Kidney epithelial cell (primary cell): ENCODE measurements around the gene ATMIN. TPM values are rescaled to one million over a fixed set of nuclear protein-coding genes. Genes with fewer than 3 reads are reported as not detected.

ENCODE experiments used
- DNase-seq: peaks from one replicate; pipeline ENCODE4 v3.0.0-alpha.2; 2010; ENCODE audit warnings: low read depth
- H3K27me3 ChIP-seq: 2 replicates; pipeline ENCODE4 v1.6.0; 2011; ENCODE audit warnings: low read length; ENCODE audit not compliant: control insufficient read depth, insufficient read depth
- H3K36me3 ChIP-seq: 2 replicates; pipeline ENCODE4 v1.5.1; 2011; ENCODE audit warnings: low read length; ENCODE audit not compliant: control insufficient read depth, insufficient read depth
- H3K4me3 ChIP-seq: 2 replicates; pipeline ENCODE4 v1.5.1; 2011; ENCODE audit warnings: low read depth, mild to moderate bottlenecking, control low read depth, low read length
- CTCF ChIP-seq: IDR thresholded peaks from 2 replicates; pipeline ENCODE4 v1.5.1; 2011; ENCODE audit warnings: mild to moderate bottlenecking, moderate library complexity, low read length, control low read depth, inconsistent platforms; ENCODE audit not compliant: insufficient read depth, poor library complexity, severe bottlenecking
- total RNA-seq: library from RNA; depleted of rRNA; stranded (reverse); fragments of >200 nt; gene quantifications from 2 replicates; pipeline ENCODE4 v1.2.3, GENCODE V29; 2015

ATMIN gene
- total RNA-seq, 1 donor from 2014 or later: 43.5 TPM

GRCh38 chr16:80996688-80997138, 38.9 kb upstream of the ATMIN start:
- H3K27me3 ChIP-seq: no peaks in the 10 kb centered on the region
- no peak for DNase-seq
- H3K4me3 ChIP-seq: no peak overlapping the region
- H3K36me3 ChIP-seq: no peaks in the 10 kb centered on the region
- TF ChIP-seq CTCF: no peak

- DNase-seq: no peak
- no peak overlapping the region for H3K4me3 ChIP-seq
Observed at GRCh38 chr16:80997139-80997798, 38.4 kb upstream of the ATMIN start.

GRCh38 chr16:80997964-80998620, 37.5 kb upstream of the ATMIN start:
- no peak for DNase-seq
- no peak overlapping the region for H3K4me3 ChIP-seq
- H3K27me3 ChIP-seq: no peaks in the 10 kb centered on the region
- no peaks in the 10 kb centered on the region for H3K36me3 ChIP-seq
- no peak for TF ChIP-seq CTCF

More at GRCh38 chr16:80997139-80997798, 38.4 kb upstream of the ATMIN start:
- TF ChIP-seq CTCF: no peak
- no peaks in the 10 kb centered on the region for H3K27me3 ChIP-seq
- H3K36me3 ChIP-seq: no peaks in the 10 kb centered on the region

DNA sequence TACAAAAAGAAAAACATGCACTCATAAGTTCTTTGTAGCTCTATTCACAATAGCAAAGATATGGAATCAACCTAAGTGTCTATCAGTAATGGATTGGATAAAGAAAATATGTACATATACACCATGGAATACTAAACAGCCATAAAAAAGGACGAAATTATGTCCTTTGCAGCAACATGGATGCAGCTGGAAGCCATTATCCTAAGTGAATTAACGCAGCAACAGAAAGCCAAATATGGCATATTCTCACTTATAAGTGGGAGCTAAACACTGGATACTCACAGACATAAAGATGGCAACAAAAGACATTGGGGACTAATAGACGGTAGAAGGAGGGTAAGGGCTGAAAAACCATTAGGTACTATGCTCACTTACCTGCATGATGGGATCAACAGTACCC, 34.8 kb upstream of the ATMIN start:
- Histone ChIP-seq H3K36me3 (no peaks in the 10 kb centered on the region), H3K4me3 (no peak overlapping the region), H3K27me3 (no peaks in the 10 kb centered on the region)
- DNase-seq: no peak
- TF ChIP-seq CTCF: no peak

DNA sequence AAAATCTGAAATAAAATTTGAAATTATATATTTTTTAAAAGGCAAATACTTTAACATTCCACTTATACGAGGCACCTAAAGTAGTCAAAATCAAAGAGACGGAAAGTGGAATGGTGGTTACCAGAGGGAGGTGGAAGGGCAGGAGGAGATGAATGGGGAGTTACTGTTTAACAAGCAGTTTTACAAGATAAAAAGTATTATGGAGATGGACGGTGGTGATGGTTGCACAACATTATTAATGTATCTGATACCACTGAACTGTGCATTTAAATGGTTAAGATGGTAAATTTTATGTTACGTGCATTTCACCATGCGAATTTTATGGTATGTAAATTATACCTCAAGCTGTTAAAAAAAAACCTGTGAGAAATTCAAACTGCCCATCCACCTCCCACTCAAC, 34.3 kb upstream of the ATMIN start:
- Histone ChIP-seq H3K27me3 (no peaks in the 10 kb centered on the region), H3K36me3 (no peaks in the 10 kb centered on the region), H3K4me3 (no peak overlapping the region)
- DNase-seq: no peak
- TF ChIP-seq CTCF: no peak
